Brain microvascular endothelial cell (primary cell): ENCODE data around the gene SLC25A42.
"Not testable (repeated sequence)": the region's sequence is repeated elsewhere in the genome, so short reads cannot be mapped to it uniquely, and the experiment has no call there.

Source experiments
- DNase-seq: peaks from one replicate; pipeline ENCODE4 v3.0.0-alpha.2; 2020
- H3K27ac ChIP-seq: fragments of 250-450 bp; sonication (Bioruptor Pico); 2 replicates; pipeline ENCODE4 v1.5.1; 2020; ENCODE audit warnings: mild to moderate bottlenecking, moderate library complexity
- H3K27me3 ChIP-seq: fragments of 250-450 bp; sonication (Bioruptor Pico); replicated peaks from 2 replicates; pipeline ENCODE4 v1.5.1; 2020; ENCODE audit warnings: mild to moderate bottlenecking
- H3K36me3 ChIP-seq: fragments of 250-450 bp; sonication (Bioruptor Pico); replicated peaks from 2 replicates; pipeline ENCODE4 v1.5.1; 2020; ENCODE audit warnings: mild to moderate bottlenecking
- H3K4me3 ChIP-seq: 2 replicates; pipeline ENCODE4 v1.5.1; 2011; ENCODE audit warnings: low read depth, mild to moderate bottlenecking, control low read depth, low read length, moderate library complexity
- in situ Hi-C: cut with HindIII; loops from 2 replicates; pipeline ENCODE4 v1.10.0; 2017; ENCODE audit warnings: low sequenced_read_pairs, low pct_ligation_motif_present
- TF ChIP-seq, protein P1 (sequence below): IDR thresholded peaks from 2 replicates; pipeline ENCODE4 v1.5.1; 2011; ENCODE audit warnings: low read depth, mild to moderate bottlenecking, moderate library complexity, low read length, control low read depth, inconsistent platforms; ENCODE audit errors: missing control alignments

Gene SLC25A42

GRCh38 chr19:19145281-19145680 lies 81.5 kb downstream of the SLC25A42 start:
- no peak overlapping the region for H3K4me3 ChIP-seq
- no peak overlapping the region for H3K27ac ChIP-seq
- no peaks in the 10 kb centered on the region for H3K27me3 ChIP-seq
- no peaks in the 10 kb centered on the region for H3K36me3 ChIP-seq
- in situ Hi-C loops: no loop called here
- no peak for DNase-seq
- TF ChIP-seq, protein P1, sequence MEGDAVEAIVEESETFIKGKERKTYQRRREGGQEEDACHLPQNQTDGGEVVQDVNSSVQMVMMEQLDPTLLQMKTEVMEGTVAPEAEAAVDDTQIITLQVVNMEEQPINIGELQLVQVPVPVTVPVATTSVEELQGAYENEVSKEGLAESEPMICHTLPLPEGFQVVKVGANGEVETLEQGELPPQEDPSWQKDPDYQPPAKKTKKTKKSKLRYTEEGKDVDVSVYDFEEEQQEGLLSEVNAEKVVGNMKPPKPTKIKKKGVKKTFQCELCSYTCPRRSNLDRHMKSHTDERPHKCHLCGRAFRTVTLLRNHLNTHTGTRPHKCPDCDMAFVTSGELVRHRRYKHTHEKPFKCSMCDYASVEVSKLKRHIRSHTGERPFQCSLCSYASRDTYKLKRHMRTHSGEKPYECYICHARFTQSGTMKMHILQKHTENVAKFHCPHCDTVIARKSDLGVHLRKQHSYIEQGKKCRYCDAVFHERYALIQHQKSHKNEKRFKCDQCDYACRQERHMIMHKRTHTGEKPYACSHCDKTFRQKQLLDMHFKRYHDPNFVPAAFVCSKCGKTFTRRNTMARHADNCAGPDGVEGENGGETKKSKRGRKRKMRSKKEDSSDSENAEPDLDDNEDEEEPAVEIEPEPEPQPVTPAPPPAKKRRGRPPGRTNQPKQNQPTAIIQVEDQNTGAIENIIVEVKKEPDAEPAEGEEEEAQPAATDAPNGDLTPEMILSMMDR: no peak

DNA sequence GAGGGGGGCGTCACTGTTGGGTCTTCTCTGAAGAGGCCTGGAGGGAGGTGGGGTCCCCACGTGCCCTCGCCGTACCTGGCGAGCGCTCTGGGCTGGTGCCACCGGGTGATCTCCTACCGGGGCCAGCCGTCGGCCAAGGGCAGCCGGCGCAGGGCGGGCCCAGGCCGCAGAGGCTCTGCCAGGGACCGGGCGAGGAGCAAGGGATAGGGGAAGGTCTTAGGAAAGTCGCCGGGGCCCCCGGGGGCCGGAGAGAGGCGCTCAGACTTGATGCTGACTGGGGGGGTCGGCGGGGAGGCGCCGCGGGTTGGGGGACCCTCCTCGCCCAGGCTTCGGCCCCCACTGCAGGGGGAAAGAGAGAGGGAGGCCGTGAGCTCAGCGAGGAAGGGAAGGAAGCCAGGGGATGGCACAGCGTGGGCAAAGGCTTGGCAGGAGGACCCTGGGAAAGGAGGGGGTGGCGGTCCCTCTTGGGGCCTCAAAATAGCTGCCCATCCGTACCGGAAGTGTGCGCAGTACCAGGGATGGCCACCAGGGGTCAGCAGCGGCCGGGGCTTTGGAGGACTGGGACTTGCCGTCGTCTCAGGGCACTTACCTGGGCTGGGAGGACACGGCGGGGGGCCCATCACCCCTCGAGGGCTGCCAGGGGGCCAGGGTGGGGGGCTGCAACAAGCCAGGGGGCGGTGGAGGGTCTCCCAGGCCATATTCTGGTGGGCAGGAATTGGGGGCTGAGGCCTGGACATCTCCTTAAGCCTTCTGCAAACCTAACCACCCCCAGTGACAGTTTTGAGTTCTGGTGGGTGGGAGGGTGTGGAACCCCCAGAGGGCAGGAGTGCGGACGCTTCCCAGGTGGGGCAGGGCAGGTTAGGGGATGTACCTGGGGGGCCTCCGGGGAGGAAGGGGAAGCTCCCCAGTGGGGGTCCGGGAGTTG lies 82.2 kb downstream of the SLC25A42 start:
- in situ Hi-C loops: no loop called here
- H3K27ac ChIP-seq: no peak overlapping the region
- peak overlapping the region; percentile 35 for H3K4me3 ChIP-seq
- DNase-seq: peak; percentile 37
- no peaks in the 10 kb centered on the region for H3K36me3 ChIP-seq
- TF ChIP-seq, protein P1: peak; percentile 98
- no peaks in the 10 kb centered on the region for H3K27me3 ChIP-seq

GRCh38 chr19:19146865-19147264 lies 83.1 kb downstream of the SLC25A42 start:
- TF ChIP-seq, protein P1: no peak
- no peaks in the 10 kb centered on the region for H3K36me3 ChIP-seq
- in situ Hi-C loops: no loop called here
- H3K27ac ChIP-seq: no peak overlapping the region
- no peak overlapping the region for H3K4me3 ChIP-seq
- H3K27me3 ChIP-seq: no peaks in the 10 kb centered on the region
- no peak for DNase-seq

- TF ChIP-seq, protein P1: no peak
- in situ Hi-C loops: no loop called here
- Histone ChIP-seq H3K27me3 (no peaks in the 10 kb centered on the region), H3K27ac (no peak overlapping the region), H3K36me3 (no peaks in the 10 kb centered on the region), H3K4me3 (no peak overlapping the region)
- no peak for DNase-seq
Observed at GRCh38 chr19:19147344-19147743, 83.5 kb downstream of the SLC25A42 start.

DNA sequence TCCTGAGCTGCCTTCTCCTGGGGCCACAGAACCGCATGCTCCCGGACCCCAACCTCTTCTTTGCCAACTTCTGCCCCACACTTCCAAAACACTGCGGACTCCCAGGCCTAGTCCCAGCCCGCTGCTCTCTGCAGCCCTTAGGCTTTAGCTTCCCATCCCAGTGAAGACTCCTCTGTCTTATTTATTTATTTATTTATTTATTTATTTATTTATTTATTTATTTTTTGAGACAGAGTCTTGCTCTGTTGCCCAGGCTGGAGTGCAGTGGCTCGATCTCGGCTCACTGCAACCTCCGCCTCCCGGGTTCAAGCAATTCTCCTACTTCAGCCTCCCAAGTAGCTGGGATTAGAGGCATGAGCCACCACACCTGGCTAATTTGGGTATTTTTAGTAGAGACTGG lies 84.7 kb downstream of the SLC25A42 start:
- H3K27ac ChIP-seq, H3K27me3 ChIP-seq, DNase-seq, H3K36me3 ChIP-seq, in situ Hi-C loops, H3K4me3 ChIP-seq: not testable (repeated sequence)

GRCh38 chr19:19149435-19149834 lies 85.6 kb downstream of the SLC25A42 start:
- in situ Hi-C loops: no loop called here
- H3K27me3 ChIP-seq: no peaks in the 10 kb centered on the region
- TF ChIP-seq, protein P1: no peak
- H3K36me3 ChIP-seq: no peaks in the 10 kb centered on the region
- DNase-seq: no peak
- no peak overlapping the region for H3K27ac ChIP-seq
- H3K4me3 ChIP-seq: no peak overlapping the region
